Measurements from ENCODE around the gene GRP. TPM values are rescaled to one million over a fixed set of nuclear protein-coding genes. Genes with fewer than 3 reads are reported as not detected.

The GRP gene
- total RNA-seq, 3 donors from 2014 or later (not counting 1 experiment from before 2014, with no cell fraction given), result not detected

GRCh38 chr18:59196161-59196725, 23.7 kb upstream of the GRP start:
- ATAC-seq, result no peak
- peaks cover 6 to 9% of the 10 kb centered on the region in 2 donors for H3K27me3 Mint-ChIP-seq (ENCODE audit: low read depth in 2 of 2)
- H3K27ac Mint-ChIP-seq, result no peak overlapping the region
- no peaks in the 10 kb centered on the region for H3K36me3 ChIP-seq (ENCODE audit: control insufficient read depth, insufficient read depth, low read length)
- H3K9me3 Mint-ChIP-seq, result no peaks in the 10 kb centered on the region
- H3K27ac ChIP-seq (ENCODE audit: low read length), result no peak overlapping the region
- WGBS (ENCODE audit: insufficient coverage), result 79% methylated on average over 3 of the region's 4 CpGs
- TF ChIP-seq CTCF (IDR thresholded peaks at IDR 0.05), result no peak
- H3K4me3 Mint-ChIP-seq, result no peak overlapping the region
- no peaks in the 10 kb centered on the region for H3K9me3 ChIP-seq (ENCODE audit: control insufficient read depth, insufficient read depth, low read length)
- intact Hi-C loops (cut with micrococcal nuclease), result no loop called here
- H3K36me3 Mint-ChIP-seq, result no peaks in the 10 kb centered on the region
- no peaks in the 10 kb centered on the region for H3K4me1 ChIP-seq (ENCODE audit: control insufficient read depth, insufficient read depth, low read length)
- DNase-seq, result no peak
- no peaks in the 10 kb centered on the region for H3K4me1 Mint-ChIP-seq
- H3K4me3 ChIP-seq (ENCODE audit: low read length), result no peak overlapping the region
- H3K27me3 ChIP-seq (ENCODE audit: control insufficient read depth, insufficient read depth, low read length), result no peaks in the 10 kb centered on the region

GRCh38 chr18:59197636-59198035, 22.3 kb upstream of the GRP start:
- no peak overlapping the region for H3K4me3 Mint-ChIP-seq
- WGBS (ENCODE audit: insufficient coverage), result 76% methylated on average over 2 of the region's 2 CpGs
- Histone ChIP-seq H3K4me1 (ENCODE audit: control insufficient read depth, insufficient read depth, low read length) (no peaks in the 10 kb centered on the region), H3K27ac (ENCODE audit: low read length) (no peak overlapping the region), H3K4me3 (ENCODE audit: low read length) (no peak overlapping the region), H3K27me3 (ENCODE audit: control insufficient read depth, insufficient read depth, low read length) (no peaks in the 10 kb centered on the region), H3K9me3 (ENCODE audit: control insufficient read depth, insufficient read depth, low read length) (no peaks in the 10 kb centered on the region), H3K36me3 (ENCODE audit: control insufficient read depth, insufficient read depth, low read length) (no peaks in the 10 kb centered on the region)
- intact Hi-C loops (cut with micrococcal nuclease), result no loop called here
- H3K36me3 Mint-ChIP-seq, result no peaks in the 10 kb centered on the region
- peaks cover 11 to 13% of the 10 kb centered on the region in 2 donors for H3K27me3 Mint-ChIP-seq (ENCODE audit: low read depth in 2 of 2)
- DNase-seq (no peak), ATAC-seq (no peak)
- no peaks in the 10 kb centered on the region for H3K9me3 Mint-ChIP-seq
- H3K4me1 Mint-ChIP-seq, result no peaks in the 10 kb centered on the region
- H3K27ac Mint-ChIP-seq, result no peak overlapping the region
- no peak for TF ChIP-seq CTCF (IDR thresholded peaks at IDR 0.05)

GRCh38 chr18:59198215-59198614, 21.7 kb upstream of the GRP start:
- no peaks in the 10 kb centered on the region for H3K36me3 ChIP-seq (ENCODE audit: control insufficient read depth, insufficient read depth, low read length)
- ATAC-seq (no peak), DNase-seq (no peak)
- no peak overlapping the region for H3K4me3 ChIP-seq (ENCODE audit: low read length)
- no peaks in the 10 kb centered on the region for H3K4me1 Mint-ChIP-seq
- no peak for TF ChIP-seq CTCF (IDR thresholded peaks at IDR 0.05)
- H3K9me3 ChIP-seq (ENCODE audit: control insufficient read depth, insufficient read depth, low read length), result no peaks in the 10 kb centered on the region
- WGBS (ENCODE audit: insufficient coverage), result 95% methylated on average over 4 of the region's 6 CpGs
- peaks cover 11 to 13% of the 10 kb centered on the region in 2 donors for H3K27me3 Mint-ChIP-seq (ENCODE audit: low read depth in 2 of 2)
- H3K4me1 ChIP-seq (ENCODE audit: control insufficient read depth, insufficient read depth, low read length), result no peaks in the 10 kb centered on the region
- H3K27ac Mint-ChIP-seq, result no peak overlapping the region
- no peaks in the 10 kb centered on the region for H3K9me3 Mint-ChIP-seq
- H3K36me3 Mint-ChIP-seq, result no peaks in the 10 kb centered on the region
- H3K27me3 ChIP-seq (ENCODE audit: control insufficient read depth, insufficient read depth, low read length), result no peaks in the 10 kb centered on the region
- no peak overlapping the region for H3K27ac ChIP-seq (ENCODE audit: low read length)
- intact Hi-C loops (cut with micrococcal nuclease), result no loop called here
- no peak overlapping the region for H3K4me3 Mint-ChIP-seq

- ATAC-seq (no peak), DNase-seq (no peak)
- Mint-ChIP-seq H3K4me3 (no peak overlapping the region), H3K4me1 (no peaks in the 10 kb centered on the region), H3K36me3 (no peaks in the 10 kb centered on the region), H3K27ac (no peak overlapping the region), H3K9me3 (no peaks in the 10 kb centered on the region), H3K27me3 (ENCODE audit: low read depth in 2 of 2) (peaks cover 11 to 13% of the 10 kb centered on the region in 2 donors)
- Histone ChIP-seq H3K27me3 (ENCODE audit: control insufficient read depth, insufficient read depth, low read length) (no peaks in the 10 kb centered on the region), H3K9me3 (ENCODE audit: control insufficient read depth, insufficient read depth, low read length) (no peaks in the 10 kb centered on the region), H3K4me3 (ENCODE audit: low read length) (no peak overlapping the region), H3K27ac (ENCODE audit: low read length) (no peak overlapping the region), H3K36me3 (ENCODE audit: control insufficient read depth, insufficient read depth, low read length) (no peaks in the 10 kb centered on the region), H3K4me1 (ENCODE audit: control insufficient read depth, insufficient read depth, low read length) (no peaks in the 10 kb centered on the region)
- intact Hi-C loops (cut with micrococcal nuclease), result no loop called here
- no peak for TF ChIP-seq CTCF (IDR thresholded peaks at IDR 0.05)
- 38% methylated on average over 1 of the region's 3 CpGs for WGBS (ENCODE audit: insufficient coverage)
Measured at GRCh38 chr18:59200787-59201186, 19.2 kb upstream of the GRP start.
